ENCODE results near the gene STRN3. TPM values are rescaled to one million over a fixed set of nuclear protein-coding genes. Genes with fewer than 3 reads are reported as not detected.

Gene STRN3
- total RNA-seq, 2 experiments from 2014 or later: 25.2 to 37.0 TPM

- H2AFZ ChIP-seq (ENCODE audit: low read length): no peak overlapping the region
- ChIA-PET CTCF (ENCODE audit: unreplicated experiment) (no interaction called here), POLR2A (interaction anchor here (0.7 kb wide), 1 partner anchor 129 kb away, joined by 3 read pairs; no protein-coding TSS in a partner anchor)
- H3K9me2 ChIP-seq (ENCODE audit: insufficient read depth, low read length): no peaks in the 10 kb centered on the region
- no peak overlapping the region for H3K27ac ChIP-seq (ENCODE audit: low read depth, low read length, poor library complexity, severe bottlenecking)
- TF ChIP-seq CTCF (conservative IDR thresholded peaks at IDR 0.05; ENCODE audit: low read length) (no peak), EZH2phosphoT487 (IDR thresholded peaks at IDR 0.05; ENCODE audit: borderline replicate concordance, low read depth, low read length) (no peak)
- H3K36me3 ChIP-seq (ENCODE audit: insufficient read depth, low read length): peaks cover 38% of the 10 kb centered on the region
- peaks cover 10% of the 10 kb centered on the region for H3K4me1 ChIP-seq (ENCODE audit: insufficient read depth, low read length, poor library complexity, severe bottlenecking)
- intact Hi-C loops (cut with micrococcal nuclease; ENCODE audit: unreplicated experiment): no loop called here
- no peaks in the 10 kb centered on the region for H3K9me3 ChIP-seq (ENCODE audit: low read length)
- no peak overlapping the region for H3K4me3 ChIP-seq (ENCODE audit: low read depth, low read length, poor library complexity, severe bottlenecking)
- no TSS peak for BruUV-seq (replicated peaks)
- H3K4me2 ChIP-seq (ENCODE audit: low read length): no peak overlapping the region
- no peak for DNase-seq (ENCODE audit: low spot score)
- H3K79me2 ChIP-seq (ENCODE audit: insufficient read depth, low read depth, low read length): peaks cover 96% of the 10 kb centered on the region
- peaks cover 4% of the 10 kb centered on the region; the same call in 1 of the 2 replicates for H4K20me1 ChIP-seq (ENCODE audit: insufficient read depth, low read length)
These were observed 29.1 kb downstream of the STRN3 start for GRCh38 chr14:30996892-30997659.

- intact Hi-C loops (cut with micrococcal nuclease; ENCODE audit: unreplicated experiment): no loop called here
- BruUV-seq (replicated peaks): no TSS peak
- no peak overlapping the region for H3K27ac ChIP-seq (ENCODE audit: low read depth, low read length, poor library complexity, severe bottlenecking)
These were observed 30.5 kb downstream of the STRN3 start for GRCh38 chr14:30995689-30996088.

More at GRCh38 chr14:30995689-30996088, 30.5 kb downstream of the STRN3 start:
- peaks cover 24% of the 10 kb centered on the region for H3K4me1 ChIP-seq (ENCODE audit: insufficient read depth, low read length, poor library complexity, severe bottlenecking)
- ChIA-PET CTCF (ENCODE audit: unreplicated experiment) (no interaction called here), POLR2A (interaction anchor here (0.5 to 1.8 kb wide), 10 partner anchors 10 to 1158 kb away, joined by 3 to 12 read pairs (median 4); no protein-coding TSS in a partner anchor)
- H3K9me2 ChIP-seq (ENCODE audit: insufficient read depth, low read length): no peaks in the 10 kb centered on the region
- no peak overlapping the region for H3K4me2 ChIP-seq (ENCODE audit: low read length)
- H3K4me3 ChIP-seq (ENCODE audit: low read depth, low read length, poor library complexity, severe bottlenecking): no peak overlapping the region
- no peak overlapping the region for H2AFZ ChIP-seq (ENCODE audit: low read length)
- no peak for DNase-seq (ENCODE audit: low spot score)
- peaks cover 12% of the 10 kb centered on the region; the same call in 1 of the 2 replicates for H4K20me1 ChIP-seq (ENCODE audit: insufficient read depth, low read length)
- H3K9me3 ChIP-seq (ENCODE audit: low read length): no peaks in the 10 kb centered on the region
- TF ChIP-seq CTCF (conservative IDR thresholded peaks at IDR 0.05; ENCODE audit: low read length) (no peak), EZH2phosphoT487 (IDR thresholded peaks at IDR 0.05; ENCODE audit: borderline replicate concordance, low read depth, low read length) (no peak)
- H3K36me3 ChIP-seq (ENCODE audit: insufficient read depth, low read length): peaks cover 28% of the 10 kb centered on the region
- H3K79me2 ChIP-seq (ENCODE audit: insufficient read depth, low read depth, low read length): peaks cover 99% of the 10 kb centered on the region

All from OCI-LY7 (cell line).